Hematopoietic multipotent progenitor cell treated with erythropoietin and hydrocortisone succinate and interleukin-3 and kit ligand, for 4 days (in vitro differentiated cells): Measurements from ENCODE around the gene EFHC2.

Experiments used
- DNase-seq: peaks from one replicate; pipeline ENCODE4 v3.0.0-alpha.2; 2015

Gene EFHC2, protein sequence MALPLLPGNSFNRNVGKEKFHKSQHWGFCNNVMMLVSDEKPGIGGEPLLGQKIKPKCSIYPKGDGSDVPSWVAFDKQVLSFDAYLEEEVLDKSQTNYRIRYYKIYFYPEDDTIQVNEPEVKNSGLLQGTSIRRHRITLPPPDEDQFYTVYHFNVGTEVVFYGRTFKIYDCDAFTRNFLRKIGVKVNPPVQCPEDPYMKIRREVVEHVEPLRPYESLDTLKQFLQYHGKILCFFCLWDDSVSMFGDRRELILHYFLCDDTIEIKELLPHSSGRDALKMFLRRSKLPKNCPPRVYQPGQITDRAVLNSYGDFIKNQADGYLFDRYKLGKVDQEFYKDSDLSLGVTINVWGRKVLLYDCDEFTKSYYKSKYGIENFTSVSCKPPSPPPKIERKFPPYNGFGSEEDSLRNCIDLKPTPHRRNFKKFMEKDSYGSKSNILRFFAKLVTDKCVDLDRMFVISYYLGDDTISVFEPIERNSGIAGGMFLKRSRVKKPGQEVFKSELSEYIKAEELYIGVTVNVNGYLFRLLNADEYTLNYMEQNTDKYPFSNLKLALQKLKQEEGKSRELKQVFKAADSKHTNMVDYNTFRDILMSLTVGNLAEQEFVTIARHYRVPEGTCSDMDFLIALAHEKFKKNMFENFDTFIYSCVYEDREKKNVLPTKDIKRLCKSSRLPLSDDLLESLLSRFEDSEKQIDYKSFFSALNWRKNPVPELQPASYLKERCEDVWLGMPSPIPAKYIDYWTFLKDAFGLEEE

DNA sequence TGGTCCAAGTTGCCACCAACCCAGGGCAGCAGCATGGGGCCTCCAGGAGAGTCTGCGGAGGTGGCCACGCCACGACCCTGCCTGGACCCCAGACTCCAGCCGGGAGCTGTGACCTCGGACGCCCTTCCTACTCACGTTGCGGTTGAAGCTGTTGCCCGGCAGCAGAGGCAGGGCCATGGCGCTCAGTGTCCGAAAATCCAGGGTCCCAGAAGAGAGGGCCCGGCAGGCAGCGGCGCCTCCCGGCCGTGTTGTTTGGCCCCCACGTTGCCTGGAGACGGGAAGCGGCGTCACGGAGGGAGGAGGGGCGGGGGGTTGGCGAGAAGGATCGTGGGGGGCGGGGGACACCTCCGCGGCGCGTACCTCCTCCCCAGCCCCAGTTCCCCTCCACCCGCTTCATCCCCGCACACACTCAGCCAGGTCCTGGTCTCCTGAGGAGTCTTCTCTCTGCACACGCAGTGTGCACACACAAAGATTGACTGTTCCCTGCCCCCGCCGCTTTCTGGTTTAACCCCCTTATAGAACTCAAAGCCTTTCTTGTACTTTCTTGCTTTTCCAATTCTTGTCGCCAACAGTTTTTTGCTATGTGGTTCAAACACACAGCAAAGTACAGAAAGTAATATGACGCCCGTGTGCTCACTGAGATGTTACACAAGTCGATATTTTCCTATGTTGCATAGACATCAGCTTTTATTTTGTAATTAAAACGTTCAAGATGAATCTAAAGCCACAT, at the start of gene EFHC2:
Gene EFHC2, minus strand, starts transcription at position 261 of the 730 bp plus-strand sequence. Its CDS starts 84 bp downstream, at position 177.
- peak; percentile 63 for DNase-seq

DNA sequence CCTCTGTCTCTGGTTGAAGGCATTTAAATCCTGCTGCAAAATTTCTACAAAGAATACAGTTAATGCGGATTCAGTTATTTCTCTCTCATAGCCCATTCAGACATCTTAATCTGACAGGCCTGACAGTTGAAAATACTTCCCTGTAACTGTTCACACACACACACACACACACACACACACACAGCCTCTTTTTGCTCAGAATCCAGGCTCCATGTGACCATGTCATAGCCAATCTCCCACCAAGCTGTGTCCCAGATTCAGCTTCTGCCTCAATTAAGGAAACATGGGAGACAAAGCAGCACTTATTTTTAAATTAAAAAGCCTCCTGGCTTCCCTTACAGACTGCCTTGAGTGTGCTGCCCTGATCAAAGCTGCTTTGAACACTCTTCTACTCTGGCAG, 49.3 kb upstream of the EFHC2 start:
- no peak for DNase-seq

DNA sequence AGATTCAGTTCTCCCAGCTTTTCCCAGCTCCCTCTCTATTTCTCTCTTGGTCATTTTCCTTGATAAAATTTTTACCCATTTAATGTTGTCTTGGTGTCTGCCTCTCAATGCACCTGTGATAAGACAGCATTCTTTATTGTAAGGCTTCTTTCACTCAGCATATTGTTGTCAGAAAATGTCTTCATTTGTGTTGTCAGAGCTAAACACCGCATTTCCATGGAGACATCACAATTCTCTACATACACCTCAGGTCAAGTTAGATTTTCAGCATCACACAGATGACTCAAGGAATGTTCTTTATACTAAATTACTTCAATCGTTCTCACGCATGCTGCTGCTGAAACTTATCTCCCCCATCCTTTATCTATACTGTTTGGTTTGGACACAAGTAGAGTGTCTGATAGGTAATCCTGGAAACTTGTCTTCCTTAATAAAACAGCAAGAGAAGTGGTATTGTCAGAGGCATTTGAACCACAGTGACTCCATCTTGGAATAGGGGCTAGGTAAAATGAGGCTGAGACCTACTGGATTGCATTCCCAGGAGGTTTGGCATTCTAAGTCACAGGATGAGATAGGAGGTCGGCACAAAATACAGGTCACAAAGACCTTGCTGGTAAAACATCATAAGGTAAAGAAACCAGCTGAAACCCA, 41.3 kb upstream of the EFHC2 start:
- DNase-seq: no peak

DNA sequence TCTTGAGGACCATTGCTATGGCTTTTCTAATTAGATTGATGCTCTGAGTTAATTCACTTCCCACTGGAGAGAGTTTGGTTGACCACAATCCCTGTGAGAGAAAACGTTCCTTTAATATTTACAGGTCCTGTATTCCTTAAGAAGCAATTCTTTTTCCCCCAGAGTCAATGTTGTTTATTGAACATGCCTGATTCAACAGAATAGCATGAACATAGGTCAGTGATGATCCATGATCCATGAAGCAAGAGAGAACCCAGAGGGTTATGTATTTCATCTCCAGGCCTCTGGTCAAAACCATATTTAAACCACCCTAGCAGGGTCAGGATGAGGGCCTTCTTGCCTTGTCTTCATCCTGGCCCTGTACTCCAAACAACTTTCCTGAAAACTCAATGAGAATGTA, 39.4 kb upstream of the EFHC2 start:
- no peak for DNase-seq

DNA sequence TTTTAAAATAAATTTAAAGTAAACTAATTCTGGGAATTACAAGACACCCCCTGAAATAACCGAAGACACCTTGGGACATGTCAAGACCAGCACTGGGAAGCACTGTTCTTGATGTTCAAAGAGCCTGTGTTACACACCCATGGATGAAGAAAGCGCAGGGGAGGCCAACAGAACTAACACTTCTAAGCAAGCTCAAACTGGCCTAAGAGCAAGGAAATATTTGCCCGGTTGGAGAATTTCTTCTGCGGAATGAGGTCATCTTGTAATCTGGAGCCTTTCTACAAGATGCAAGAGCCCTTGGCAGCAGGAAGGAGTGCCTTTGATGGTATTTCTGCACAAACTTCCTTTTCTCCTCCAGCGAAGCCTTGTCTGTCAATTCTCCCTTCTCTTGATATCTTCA, 9.3 kb upstream of the EFHC2 start:
- DNase-seq: peak; percentile 7

DNA sequence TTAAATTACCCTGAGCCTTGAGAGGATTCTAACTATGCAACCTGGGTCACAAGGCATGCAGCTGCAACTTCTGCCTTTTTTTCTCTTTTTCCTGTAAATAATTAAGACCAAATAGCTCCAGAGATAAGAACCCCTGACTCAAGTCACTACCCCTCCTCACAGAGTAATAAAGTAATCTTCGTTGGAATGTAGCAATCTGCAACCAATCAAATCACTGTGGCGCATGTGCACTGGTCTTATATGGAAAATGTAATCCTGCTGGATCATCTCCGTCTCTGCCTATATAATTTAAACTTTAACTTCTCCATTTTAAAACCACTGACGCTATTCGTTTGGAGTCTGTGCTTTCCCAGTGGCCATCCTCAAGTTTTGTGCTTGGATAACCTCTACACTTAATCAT, 6.1 kb upstream of the EFHC2 start:
- peak; percentile 6 for DNase-seq

DNA sequence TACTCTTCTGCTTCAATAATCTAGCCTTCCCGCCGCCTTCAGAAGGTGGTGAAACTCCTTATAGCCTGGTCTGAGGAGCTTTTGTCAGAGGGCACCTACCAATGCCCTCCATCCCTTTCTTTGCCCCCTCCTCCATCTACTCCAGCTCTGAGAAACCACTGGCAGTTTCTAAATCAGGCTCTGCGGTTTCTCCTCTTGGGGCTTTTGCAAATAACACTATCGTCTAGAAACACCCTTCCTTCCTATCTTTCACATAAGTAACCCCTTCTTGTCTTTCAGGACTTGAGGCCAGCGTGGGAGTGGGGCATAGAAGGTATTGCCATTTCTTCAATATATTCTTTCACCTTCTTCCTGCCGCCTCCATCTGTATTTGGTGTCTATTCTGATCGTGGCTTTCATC, 1.2 kb upstream of the EFHC2 start:
- DNase-seq: peak; percentile 95

DNA sequence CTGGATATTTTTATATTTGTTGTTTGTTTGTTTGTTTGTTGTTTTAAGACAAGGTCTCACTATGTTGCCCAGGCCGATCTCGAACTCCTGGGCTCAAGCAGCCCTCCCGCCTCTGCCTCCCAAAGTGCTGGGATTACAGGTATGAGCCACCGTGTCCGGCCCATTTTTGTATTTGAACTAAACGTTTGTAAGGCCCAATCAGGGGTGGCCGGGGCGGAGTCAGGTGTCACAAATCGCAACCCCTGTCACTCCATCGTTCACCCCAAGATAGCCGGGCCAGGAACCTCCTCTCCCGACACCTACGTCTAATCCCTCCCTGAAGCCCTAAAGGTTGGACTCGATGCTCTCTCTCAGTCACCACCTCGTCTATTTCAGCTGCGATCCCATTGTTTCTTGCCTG, 722 bp upstream of the EFHC2 start:
- DNase-seq: peak; percentile 83

DNA sequence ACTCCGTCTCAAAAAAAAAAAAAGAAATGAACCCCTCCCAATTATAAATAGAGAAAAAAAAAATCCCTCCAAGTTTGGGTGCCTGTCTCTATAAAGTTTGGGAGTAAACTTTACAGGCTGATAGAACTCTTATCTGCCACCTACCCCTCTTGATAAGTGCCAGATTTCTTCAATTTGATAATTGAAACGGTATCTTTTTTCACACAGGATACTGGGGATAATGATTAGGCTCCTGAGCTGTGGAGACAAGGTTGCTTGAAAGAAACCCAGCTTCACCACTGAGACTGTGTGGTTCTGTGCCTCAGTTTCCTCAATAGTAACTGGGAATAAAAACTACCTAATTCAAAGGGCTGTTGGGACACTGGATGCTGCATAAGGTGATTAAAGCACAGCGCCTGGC, 606 bp downstream of the EFHC2 start:
- no peak for DNase-seq

DNA sequence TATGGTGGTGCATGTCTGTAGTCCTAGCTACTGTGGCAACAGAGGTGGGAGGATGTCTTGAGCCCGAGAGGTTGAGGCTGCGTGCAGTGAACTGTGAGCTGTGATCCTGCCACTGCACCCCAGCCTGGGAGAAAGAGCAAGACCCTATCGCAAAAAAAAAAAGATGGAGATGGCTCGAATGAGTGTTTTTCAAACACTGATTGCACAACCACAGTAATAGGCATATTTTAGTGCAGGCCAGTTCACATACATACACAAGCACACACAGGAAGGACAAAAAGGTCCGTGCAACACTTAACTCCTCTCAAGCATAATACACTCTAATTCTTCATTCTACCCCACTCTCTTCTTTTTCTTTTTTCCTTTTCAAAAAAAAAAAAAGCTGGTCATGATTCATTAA, 5.1 kb downstream of the EFHC2 start:
- DNase-seq: no peak

DNA sequence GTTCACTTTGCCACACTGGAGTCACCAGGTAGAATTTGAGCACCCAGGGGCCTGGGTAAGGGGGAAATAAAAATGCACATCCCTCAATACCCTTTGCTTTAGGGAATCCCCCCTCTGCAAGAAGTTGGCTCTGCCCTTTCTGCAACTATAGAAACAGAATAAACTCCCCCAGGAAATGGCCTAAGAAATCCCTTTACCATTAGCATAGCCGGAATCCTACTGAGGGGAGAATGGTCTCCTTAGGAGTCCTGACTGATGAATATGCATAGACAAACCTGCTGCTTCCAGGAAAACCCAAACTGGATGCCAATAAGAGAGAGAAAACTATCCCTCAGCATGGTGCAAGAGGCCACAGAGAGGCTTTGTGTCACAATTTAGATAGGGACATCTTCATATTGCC, 11.0 kb downstream of the EFHC2 start:
- DNase-seq: no peak

DNA sequence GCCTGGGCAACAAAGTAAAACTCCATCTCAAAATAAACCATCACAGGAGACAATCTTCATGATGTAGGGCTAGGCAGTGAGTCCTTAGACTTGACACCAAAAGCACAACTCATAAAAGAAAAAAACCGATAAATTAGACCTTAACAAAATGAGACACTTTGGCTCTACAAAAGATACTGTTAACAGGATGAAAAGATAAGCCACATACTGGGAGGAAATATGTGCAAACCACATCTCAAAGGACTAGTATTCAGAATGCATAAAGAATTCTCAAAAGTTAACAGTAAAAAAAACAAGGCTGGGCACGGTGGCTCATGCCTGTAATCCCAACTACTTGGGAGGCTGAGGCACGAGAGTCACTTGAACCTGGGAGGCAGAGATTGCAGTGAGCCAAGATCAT, 13.2 kb downstream of the EFHC2 start:
- peak; percentile 58 for DNase-seq

DNA sequence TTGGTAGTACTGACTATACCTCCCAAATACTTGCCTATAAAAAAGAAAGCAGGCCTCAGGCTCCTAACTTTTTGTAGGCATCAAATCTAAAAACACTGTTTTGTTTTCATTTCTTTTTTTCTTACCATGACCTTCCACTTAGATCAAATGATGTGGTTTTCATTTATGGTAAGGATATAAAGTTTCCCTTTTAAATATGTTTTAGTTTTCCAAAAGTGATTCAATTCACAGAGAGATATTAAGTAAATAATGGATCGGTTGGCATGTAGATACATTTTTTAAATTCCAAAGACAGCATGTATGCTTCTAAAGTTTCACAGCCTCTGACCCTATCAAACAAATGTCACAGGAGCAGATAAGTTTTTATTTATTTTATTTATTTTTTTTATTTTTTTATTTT, 23.9 kb downstream of the EFHC2 start:
- no peak for DNase-seq

DNA sequence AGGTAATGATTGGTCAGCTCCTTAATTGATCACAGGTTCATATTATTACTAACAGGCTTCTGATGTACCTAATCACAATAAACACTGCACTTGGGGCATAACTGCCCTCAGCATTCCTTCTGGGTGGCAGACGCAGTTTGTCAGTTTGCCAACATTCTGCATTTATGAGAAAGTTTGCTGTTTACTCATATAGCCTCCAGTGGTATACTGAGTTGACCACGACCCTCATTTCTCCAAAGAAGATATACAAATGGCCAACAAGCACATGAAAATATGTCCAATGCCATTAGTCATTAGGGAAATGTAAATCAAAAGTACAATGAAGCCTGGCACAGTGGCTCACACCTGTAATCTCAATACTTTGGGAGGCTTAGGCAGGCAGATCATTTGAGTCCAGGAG, 26.3 kb downstream of the EFHC2 start:
- no peak for DNase-seq

DNA sequence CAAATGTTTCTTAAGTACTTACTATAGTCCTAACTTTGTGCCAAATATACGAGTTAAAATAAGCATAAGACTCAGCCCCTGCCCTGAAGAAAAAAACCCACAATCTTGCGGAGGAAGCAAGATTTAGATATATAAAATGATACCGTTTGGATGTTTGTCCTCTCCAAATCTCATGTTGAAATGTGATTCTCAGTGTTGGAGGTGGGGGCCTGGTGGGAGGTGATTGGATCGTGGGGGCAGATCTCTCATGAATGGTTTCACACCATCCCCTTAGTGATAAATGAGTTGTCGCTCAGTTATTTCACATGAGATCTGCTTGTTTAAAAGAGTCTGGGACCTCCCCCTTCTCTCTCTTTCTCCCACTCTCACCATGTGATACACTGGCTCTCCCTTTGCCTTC, 28.7 kb downstream of the EFHC2 start:
- peak; percentile 75 for DNase-seq

DNA sequence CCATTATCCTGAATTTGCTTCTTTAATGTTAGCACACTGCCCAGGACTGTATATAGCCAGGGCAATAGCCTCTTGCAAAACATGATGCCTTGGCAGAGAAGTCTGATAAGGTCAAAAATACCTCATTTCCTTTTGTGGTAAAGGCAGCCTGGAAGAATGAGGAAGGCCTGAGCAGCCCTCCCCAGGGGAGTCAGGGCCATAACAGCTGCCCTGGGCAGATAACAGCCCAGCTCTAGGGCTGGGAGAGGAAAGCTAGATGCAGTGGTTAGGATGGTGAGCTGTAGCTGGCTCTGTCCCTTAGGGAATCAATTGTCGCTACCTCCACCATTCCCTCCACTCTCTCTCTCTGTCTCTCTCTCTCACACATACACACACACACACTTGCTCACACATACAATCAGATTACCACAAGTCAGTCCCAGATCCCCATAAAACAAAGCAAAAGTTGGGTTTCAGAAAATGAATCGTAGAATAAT, 29.2 kb downstream of the EFHC2 start:
- DNase-seq: peak; percentile 97

DNA sequence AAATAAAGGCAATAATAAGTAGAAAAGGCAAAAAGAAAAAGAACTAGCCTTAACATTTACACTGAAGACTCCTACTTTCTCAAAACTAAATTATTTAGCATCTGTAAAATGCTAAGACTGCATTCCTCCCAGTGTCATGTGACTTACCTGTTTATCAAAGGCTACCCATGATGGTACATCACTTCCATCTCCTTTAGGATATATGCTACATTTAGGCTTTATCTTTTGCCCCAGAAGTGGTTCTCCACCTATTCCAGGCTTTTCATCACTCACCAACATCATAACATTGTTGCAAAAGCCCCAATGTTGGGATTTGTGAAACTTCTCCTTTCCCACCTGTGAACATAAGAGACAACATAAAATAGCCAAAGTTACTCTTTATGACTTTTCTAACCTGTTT, 31.1 kb downstream of the EFHC2 start:
- DNase-seq: no peak

DNA sequence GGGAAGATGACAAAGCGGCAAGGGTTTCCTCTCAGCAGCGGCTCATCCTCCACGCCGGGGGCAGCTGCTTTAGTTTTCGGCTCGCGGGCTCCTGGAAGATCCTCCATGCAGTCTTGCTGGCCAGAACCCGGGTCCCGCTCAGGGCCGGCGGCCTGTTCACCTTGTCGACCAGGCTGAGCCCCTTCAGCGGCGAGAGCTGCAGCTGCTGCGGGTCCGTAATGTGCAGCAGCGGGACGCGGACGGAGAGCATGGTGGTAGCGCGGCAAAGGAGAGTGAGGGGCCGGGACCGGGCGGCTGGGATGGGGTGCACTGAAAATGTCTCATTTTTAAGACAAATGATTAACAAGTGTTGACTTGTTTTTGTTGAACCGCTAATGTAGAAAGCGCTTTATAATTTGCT, 33.2 kb downstream of the EFHC2 start:
- no peak for DNase-seq

DNA sequence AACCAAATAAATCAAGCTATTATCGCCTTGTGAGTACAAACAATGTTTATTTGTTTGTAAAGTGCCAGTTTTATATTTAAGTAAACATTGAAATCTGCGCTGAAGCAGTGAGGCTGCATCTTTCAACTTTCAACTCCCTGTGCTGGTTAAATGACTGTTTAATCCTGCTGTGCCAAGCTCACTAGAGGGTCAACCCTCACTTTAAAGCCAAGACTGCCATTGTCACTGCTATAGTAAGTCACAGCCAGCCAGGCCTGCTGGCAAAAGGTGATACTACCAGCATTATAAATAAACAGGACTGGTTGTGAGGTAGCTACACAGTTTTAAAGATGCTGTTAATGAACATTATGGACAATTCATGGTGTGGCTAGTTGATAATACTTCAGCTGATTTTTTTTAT, 34.6 kb downstream of the EFHC2 start:
- no peak for DNase-seq

DNA sequence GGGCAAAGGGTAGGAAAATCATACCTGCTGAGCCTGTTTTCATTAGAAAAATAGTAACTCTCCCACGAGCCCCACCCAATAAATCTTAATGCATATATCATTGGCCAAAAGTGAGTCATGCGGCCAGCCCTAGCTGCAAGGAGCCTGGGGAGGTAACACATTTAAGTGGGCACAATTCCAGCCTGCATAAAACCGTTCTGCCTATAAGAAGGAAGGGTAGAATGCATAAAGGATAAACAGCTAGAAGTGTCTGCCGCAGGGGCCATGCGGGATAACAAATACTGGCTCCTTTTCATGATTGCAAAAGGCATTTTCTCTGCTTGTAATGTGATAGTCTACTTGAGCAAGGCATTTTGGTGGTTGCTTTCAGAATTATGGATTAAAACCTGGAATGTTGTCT, 37.1 kb downstream of the EFHC2 start:
- peak; percentile 13 for DNase-seq

DNA sequence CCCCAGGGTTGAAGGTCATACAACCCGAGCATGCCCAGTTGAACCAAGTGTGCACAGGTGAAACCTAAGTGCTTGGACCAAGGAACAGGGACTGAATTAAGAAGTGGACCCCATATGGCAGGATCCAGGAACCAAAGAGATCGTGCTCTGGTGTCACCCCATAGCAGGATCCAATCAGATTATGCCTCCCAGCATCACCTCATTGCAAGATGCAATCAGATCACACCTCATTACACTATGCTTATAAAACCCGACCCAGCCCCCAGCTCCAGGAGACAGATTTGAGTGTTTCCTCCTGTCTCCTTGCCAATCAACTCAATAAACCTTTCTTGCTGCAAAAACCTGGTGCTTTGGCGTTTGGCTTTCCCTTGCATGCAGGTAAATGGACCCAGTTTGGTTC, 37.6 kb downstream of the EFHC2 start:
- DNase-seq: no peak

DNA sequence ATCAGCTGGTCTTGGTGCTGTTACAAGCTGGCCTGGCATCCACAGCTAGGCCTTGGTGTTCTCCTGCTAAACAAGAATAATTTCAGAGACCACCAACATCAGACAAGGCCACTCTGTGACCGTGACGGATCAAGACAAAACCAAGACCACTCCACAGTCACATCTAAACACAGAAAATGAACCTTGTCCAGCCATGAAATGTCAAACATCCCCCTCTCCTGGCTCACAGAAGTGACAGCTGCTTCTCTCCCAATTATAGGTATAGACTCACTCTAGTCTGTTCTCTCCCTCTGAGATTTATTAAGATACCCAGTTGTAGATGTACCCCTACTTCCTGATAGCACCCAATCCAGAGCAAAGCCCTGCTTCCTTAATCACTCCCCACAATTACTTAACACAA, 40.4 kb downstream of the EFHC2 start:
- peak; percentile 19 for DNase-seq

DNA sequence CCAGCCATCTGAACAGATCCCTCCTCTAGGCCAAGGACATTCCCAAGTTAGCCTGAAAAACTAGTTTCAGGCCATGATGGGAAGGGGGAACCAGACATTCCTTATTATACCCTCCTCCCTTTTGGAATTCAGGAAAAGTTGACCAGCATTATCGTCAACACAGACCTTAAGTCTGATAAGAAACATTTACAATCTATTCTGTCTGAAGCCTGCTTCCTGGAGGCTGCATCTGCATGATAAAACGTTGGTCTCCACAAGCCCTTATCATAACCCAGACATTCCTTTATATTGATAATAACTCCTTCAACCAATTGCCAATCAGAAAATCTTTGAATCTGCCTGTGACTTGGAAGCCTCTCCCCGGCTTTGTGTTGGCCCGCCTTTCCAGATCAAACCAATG, 44.3 kb downstream of the EFHC2 start:
- peak; percentile 63 for DNase-seq
